Fibroblast of villous mesenchyme (primary cell): ENCODE results near the gene CACNA1C. TPM values are rescaled to one million over a fixed set of nuclear protein-coding genes. Genes with fewer than 3 reads are reported as not detected.

Experiments used
- DNase-seq: peaks from one replicate; pipeline ENCODE4 v3.0.0-alpha.2; 2010; ENCODE audit warnings: low read depth
- H3K4me3 ChIP-seq: 2 replicates; pipeline ENCODE4 v1.5.1; 2011; ENCODE audit warnings: low read depth, mild to moderate bottlenecking, low read length
- total RNA-seq: library from RNA; depleted of rRNA; stranded (reverse); fragments of >200 nt; gene quantifications from 2 replicates; pipeline ENCODE4 v1.2.3, GENCODE V29; 2012
- TF ChIP-seq, protein P1 (sequence below): IDR thresholded peaks from 2 replicates; pipeline ENCODE4 v1.5.1; 2012; ENCODE audit warnings: low read depth, mild to moderate bottlenecking, low read length; ENCODE audit not compliant: insufficient read depth

Gene CACNA1C
- total RNA-seq, 1 donor = 11.7 TPM

GRCh38 chr12:2743478-2743877, 690.7 kb downstream of the CACNA1C start:
- DNase-seq = no peak
- TF ChIP-seq, protein P1, sequence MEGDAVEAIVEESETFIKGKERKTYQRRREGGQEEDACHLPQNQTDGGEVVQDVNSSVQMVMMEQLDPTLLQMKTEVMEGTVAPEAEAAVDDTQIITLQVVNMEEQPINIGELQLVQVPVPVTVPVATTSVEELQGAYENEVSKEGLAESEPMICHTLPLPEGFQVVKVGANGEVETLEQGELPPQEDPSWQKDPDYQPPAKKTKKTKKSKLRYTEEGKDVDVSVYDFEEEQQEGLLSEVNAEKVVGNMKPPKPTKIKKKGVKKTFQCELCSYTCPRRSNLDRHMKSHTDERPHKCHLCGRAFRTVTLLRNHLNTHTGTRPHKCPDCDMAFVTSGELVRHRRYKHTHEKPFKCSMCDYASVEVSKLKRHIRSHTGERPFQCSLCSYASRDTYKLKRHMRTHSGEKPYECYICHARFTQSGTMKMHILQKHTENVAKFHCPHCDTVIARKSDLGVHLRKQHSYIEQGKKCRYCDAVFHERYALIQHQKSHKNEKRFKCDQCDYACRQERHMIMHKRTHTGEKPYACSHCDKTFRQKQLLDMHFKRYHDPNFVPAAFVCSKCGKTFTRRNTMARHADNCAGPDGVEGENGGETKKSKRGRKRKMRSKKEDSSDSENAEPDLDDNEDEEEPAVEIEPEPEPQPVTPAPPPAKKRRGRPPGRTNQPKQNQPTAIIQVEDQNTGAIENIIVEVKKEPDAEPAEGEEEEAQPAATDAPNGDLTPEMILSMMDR = no peak

GRCh38 chr12:2745655-2746054, 692.9 kb downstream of the CACNA1C start:
- TF ChIP-seq, protein P1 = no peak
- DNase-seq = no peak
- no peak overlapping the region for H3K4me3 ChIP-seq

More at GRCh38 chr12:2743478-2743877, 690.7 kb downstream of the CACNA1C start:
- no peak overlapping the region for H3K4me3 ChIP-seq

Other genes starting within 250 kb of the CACNA1C start
- gene LRTM2, start 232.4 kb upstream of the CACNA1C start, total RNA-seq = not detected in 2 replicates
- 0.97 and 1.7 TPM in 2 replicates for gene CACNA2D4, start 134.3 kb upstream of the CACNA1C start, total RNA-seq
- gene DCP1B, start 48.5 kb upstream of the CACNA1C start, total RNA-seq = 9.3 and 17.7 TPM in 2 replicates